Activated CD4-positive, alpha-beta T cell treated with anti-CD3 and anti-CD28 coated beads, Interleukin-2, Interleukin-4, amounts not matched to agents 100 ng/mL and 50 ng/mL, durations not matched to agents 16 hours and 8 hours (primary cell): Measurements from ENCODE around the gene CLRN2.

Experiments used
- DNase-seq: peaks from one replicate; pipeline ENCODE4 v3.0.0-alpha.2; 2020; ENCODE audit warnings: low spot score

CLRN2 gene

GRCh38 chr4:17514865-17515264, at the start of gene CLRN2:
Gene CLRN2 (plus strand): TSS chr4:17515165. CDS start chr4:17515267, 102 bp downstream.
- DNase-seq, result no peak

- DNase-seq, result no peak
These were observed 46.2 kb upstream of the CLRN2 start for GRCh38 chr4:17468619-17469221.

GRCh38 chr4:17469931-17470674, 44.9 kb upstream of the CLRN2 start:
- no peak for DNase-seq

DNA sequence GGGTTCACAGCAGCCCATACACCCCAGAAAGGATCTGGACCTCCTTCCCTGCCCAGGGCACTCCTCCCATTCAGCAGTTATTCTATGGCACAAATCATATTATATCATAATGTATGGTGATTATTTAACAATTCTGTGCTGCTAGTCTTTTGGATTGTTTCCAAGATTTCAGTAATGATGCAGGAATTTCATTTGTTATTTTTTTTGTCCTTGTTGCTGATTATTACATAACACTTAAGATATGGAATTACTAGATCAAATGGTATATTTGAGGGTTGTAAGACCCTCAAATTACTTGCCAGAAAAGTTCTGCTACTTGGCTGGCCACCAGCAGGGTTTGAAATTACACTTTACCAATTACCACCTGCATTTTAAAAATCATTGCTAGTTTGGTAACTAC, 39.5 kb upstream of the CLRN2 start:
- no peak for DNase-seq

GRCh38 chr4:17476853-17477252, 38.1 kb upstream of the CLRN2 start:
- no peak for DNase-seq

GRCh38 chr4:17477774-17478472, 37.0 kb upstream of the CLRN2 start:
- DNase-seq, result no peak

GRCh38 chr4:17480210-17480927, 34.6 kb upstream of the CLRN2 start:
- no peak for DNase-seq

DNA sequence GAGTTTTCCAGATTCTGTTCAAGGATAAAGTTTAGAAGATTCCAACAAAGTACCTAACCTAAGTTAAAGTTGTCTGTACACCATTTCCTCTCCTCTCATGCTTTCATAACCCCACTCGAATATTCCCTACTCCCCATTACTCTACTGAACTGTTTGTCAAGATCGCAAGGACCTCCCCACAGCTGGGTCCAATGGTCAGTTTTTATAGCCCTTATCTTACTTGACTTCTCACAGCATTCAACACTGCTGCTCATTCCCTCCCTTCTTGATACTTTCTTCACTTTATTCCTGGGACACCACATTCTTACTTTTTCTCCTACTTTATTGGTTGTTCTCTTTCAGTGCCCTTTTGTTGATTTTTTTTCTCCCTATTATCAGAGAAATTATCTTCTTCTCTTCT, 34.0 kb upstream of the CLRN2 start:
- DNase-seq, result no peak

DNA sequence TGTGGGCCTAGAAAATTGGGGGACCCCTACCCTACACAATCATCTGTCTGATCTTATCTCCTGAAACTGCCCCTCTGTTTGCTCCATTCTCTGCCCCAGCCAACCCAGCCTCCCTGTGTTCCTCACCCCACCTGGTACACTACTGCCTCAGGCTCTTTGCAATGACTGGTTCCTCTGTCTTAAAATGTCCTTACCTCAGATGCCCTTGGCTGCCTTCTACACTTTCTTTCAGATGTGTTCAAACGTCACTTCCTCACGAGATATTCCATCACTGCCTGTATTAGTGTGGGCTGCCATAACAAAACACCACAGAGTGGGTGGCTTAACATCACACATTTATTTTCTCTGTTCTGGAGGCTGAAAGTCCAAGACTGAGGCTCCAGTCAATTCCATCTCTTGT, 32.2 kb upstream of the CLRN2 start:
- DNase-seq, result no peak

GRCh38 chr4:17489123-17489522, 25.8 kb upstream of the CLRN2 start:
- DNase-seq, result no peak

DNA sequence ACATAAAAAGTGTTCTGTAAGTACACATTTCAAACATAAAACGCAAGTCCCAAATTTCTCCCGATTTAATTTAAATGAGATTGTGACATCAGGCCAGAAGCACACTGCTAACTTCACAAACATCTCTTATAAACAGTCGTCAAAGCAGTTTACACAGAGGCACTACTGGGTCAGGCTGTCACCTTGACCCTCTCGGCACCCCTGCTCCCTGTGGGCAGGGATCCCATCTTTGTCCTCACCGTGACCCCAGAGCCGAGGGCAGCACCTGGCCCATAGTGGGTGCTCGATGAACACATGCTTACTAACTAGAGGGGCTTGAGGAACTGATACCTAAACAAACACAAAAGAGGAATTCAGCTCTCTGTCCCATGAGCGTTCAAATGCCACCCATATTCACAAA, 25.2 kb upstream of the CLRN2 start:
- DNase-seq, result no peak

DNA sequence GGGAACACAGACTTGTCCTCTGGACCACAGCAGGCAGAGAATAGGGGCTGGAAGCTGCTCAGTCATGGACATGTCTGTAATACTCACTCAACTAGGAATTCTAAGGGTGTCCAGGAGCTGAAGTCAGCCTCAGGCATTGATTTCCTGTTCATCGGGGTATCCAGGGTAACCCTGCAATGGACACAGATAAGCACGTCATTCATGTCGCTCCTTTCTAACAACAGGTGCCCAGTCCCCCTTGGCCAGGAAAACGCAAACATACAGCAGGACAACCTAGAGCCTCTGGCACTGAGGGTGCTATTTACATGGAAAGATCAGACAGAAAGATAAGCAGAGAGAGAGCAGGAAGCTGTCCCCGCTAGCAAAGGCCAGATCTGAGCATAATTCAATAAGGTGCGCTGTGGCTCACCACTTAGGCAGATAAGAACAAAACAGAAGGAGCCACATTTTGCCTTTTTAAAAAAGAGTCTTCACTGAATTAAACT, 24.3 kb upstream of the CLRN2 start:
- DNase-seq, result no peak

DNA sequence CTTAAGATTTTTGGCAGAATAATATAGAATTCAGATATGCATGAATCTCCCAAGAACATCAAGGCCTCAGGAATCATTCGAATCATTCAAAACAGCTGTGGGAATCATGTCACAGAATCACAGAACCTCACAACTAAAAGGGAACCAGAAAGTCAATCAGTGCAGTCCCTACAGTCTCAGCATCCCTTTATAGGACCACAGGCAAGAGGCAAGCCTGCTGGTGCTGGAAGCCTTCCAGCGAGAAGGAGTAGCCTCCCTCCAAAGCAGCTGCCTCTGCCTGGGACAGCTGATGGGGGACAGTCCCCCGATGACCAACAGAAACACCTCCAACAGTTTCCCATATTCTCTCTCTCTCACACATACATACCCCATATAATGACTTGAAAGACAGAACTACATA, 23.8 kb upstream of the CLRN2 start:
- no peak for DNase-seq

- no peak for DNase-seq
These were observed 22.8 kb upstream of the CLRN2 start for GRCh38 chr4:17492058-17492741.

GRCh38 chr4:17492876-17493275, 22.1 kb upstream of the CLRN2 start:
- no peak for DNase-seq

- no peak for DNase-seq
These were observed 21.3 kb upstream of the CLRN2 start for GRCh38 chr4:17493619-17494018.

DNA sequence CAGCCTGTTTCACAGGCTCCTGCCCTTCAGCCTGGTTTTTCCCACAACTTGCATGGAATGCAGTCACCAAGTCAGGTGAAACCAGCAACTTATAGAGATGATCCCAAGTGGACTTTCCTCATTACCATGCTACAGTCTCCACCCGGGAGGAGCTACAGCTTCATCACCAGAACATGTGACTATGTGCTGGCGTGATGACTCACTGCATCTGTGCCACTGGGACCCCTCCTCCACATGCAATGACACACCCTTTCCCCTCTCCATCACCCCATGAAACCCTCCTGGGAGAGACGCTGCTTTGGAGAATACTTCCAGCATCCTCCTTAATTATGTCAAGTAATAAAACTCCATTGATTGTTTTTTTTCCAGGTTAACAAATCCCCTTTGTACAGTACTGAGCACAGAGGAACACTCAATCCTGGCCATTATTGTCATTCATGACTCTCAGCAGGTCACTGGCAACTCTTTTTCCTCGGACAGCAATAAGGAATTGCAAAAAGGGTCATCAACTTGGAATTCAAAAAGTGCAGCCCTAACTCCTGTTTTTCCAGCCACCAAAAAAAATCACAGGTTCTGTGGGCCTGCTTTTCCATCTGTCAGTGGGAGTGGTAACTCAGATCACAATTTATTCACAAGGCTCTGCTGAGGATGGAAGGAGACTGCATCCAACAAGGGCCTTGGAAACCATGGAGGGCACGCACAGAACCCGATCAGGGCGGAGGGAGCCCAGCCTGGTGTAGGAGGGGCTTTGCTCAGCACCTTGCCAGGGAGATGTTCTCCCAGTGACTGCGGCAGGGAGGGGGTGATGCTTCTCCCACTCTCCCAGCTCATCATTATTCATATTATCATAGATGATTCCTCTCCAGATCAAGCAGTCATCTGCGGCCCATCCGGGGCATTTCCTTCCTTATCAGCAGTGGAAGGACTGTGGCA, 20.4 kb upstream of the CLRN2 start:
- DNase-seq, result no peak

DNA sequence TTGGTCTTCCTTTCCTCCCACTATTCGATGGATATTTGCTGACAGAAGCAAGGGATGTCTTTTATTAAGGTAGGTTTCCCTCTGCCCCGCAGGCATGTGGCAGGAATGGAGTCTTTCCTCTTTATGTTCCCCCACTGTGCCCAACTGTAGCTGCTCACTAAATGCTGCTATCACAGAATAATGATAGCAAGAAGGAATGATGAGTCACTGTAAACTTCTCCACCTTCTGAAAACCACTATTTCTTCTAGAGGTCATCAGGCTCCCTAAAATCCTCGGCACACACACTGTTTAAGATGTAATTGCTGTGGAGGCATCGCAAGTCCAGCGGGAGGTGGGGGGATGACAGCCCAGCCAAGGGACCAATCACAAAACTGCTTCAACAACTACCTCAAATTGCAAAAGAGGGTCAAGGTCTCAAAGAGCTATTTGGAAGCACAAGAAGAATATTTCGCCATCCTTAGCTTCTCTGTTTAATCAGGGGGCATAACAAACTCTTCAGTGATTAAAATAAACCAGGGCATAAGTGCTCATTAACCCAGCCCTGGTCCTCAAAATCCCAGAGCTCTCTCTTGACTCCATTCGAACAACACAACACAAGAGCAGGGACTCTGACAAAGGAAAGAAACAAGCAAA, 17.0 kb upstream of the CLRN2 start:
- DNase-seq, result no peak

DNA sequence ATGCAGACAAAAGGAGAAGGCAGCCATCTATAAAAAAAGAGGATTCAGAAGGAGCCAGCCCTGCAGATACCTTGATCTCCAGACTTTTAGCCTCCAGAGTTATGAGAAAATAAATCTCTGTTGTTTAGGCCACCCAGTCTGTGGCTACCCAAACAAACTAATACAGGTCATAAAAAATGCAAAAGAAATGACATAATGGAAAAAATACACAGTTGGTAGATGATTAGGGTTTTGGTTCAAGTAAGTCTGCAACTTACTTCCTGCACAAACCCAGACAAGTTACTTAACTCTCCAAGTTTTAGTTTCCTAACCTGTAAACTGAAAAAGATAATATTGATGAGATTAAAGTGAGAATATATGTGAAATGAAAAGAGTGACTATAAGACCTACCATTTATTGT, 14.4 kb upstream of the CLRN2 start:
- no peak for DNase-seq

DNA sequence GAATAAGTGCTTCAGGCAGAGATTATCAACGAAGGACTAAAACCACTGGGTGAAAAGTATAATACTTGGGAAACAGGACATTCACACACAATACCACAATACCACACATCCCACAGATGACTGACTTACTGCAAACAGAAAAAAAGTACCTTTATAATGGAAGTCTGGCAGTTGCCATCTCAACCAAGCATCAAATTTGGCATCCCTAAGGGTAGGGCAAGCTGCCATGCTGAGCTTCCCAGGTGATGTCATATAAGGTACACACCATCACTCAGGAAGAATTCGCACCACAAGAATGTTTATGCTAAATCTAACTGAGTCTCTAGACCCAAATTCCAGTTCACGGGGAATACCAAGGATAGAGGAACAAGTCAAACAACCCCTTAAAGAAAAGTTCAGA, 12.2 kb upstream of the CLRN2 start:
- no peak for DNase-seq
